Activated gamma-delta T cell treated with anti-CD3 and anti-CD28 coated beads, Interleukin-2, amount 50 U/mL, for 16 hours (primary cell): ENCODE results near the gene RHBDD1.
"Not testable (repeated sequence)": the region's sequence is repeated elsewhere in the genome, so short reads cannot be mapped to it uniquely, and the experiment has no call there.

ENCODE experiments used
- DNase-seq: peaks from one replicate; pipeline ENCODE4 v3.0.0-alpha.2; 2020; ENCODE audit warnings: low read depth

RHBDD1 gene

DNA sequence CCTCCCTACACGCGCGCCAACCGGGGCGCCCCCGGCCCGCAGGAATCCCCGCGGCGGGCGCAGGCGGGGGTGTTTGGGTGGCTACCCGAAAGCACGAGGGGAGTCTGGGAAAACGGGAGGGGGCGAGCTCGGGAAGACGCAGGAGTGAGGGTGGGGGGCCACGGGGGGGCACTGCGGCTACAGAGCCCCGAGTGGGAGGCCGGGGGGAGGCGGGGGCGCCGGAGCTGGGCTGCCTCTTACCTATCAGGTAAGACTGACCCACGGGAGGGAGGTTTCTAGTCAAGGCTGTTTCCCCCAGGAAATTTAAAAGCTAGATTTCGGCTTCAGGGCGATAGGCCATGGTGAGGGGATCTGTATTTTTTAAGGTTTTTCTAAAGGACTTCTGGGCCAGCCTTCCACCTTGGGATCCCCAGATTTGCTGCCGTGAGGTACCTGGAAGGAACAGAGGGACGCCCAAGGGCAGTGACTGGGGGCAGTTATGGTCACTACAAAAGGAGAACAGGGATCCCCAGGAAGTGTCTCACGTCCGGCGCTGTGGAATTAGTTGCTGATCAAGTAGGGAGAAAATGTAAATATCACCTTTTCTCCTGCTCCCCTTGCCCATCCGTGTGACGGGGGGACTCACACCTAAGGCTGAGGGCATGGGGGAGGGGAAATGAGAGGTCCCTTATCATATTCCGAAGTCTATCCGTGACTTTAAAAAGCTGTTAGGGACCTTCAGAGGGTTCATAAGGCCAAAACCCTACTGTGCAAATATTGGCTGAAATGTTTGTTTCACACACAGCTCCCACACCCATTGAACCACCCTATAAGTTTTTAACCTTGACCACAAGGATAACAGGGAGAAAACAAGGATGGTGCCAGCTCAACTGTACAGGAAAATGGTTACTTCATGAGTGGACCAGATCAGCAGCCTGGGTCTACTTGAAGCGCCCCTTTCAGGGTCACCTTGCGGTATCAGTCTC is 35.6 kb upstream of the RHBDD1 start:
- no peak for DNase-seq

- peak; percentile 65 for DNase-seq
These were observed 34.7 kb upstream of the RHBDD1 start for GRCh38 chr2:226800941-226801784.

- DNase-seq = no peak
These were observed 33.3 kb upstream of the RHBDD1 start for GRCh38 chr2:226802573-226802972.

DNA sequence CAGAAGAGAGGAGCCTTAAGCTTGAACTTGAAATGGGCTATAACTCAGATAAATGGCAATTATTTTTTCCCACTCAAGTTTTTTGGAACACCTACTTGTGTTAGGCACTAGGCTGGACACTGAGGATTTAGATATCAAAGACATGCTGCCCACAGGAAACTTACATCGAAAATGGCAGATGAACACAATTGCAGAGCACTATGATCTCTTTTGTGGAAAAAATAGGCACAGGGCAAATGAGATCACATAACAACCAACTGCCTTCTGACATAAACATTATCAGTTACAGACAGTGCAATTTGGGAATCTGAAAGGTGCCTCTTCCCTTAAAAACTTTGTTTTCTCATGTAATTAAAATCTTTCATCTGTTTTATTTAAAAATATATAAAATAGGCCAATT is 32.4 kb upstream of the RHBDD1 start:
- no peak for DNase-seq

DNA sequence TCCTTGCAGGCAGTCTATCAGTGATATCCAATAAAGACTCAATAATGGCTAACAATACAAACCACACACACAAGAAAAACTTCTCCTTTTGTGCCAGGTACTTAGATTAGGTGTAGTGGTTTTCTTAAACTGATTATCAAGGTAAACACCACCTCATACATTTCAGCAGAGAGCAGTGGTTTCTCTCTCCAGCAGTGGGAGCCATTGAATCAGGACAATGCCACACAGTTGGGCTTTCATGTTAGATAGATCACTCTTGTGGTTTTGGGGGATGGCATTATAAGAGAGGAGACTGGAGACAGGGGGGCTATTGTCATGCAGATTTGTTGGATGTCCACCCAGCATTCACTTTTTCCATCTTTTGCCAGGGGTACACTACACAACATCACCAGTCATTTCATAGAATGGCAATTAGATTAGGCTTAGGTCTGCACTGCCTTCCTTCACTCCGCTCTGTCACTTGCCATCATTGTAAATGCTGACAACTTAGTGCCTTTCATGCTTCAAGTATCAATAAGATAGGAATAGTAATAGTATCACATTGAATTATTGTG is 22.6 kb upstream of the RHBDD1 start:
- DNase-seq = no peak

GRCh38 chr2:226818930-226819329 is 16.9 kb upstream of the RHBDD1 start:
- no peak for DNase-seq

DNA sequence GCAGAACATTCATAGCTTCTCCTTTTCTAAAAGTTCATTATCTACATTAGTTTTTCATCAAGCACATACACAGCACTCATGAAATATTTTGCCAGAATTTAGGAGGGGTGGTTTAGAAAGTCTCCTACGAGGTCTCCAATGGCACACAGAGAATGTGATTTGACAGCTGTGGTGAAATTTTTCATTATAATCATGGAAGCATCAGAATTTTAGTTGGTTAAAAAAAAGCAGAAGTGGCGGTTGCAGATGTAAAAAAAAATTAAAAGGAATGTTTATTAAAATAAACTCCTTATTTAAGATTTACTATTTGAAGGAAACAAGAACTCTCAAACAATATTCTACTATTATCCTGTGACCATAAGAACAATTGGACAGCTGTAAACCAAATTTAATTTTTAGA is 10.8 kb upstream of the RHBDD1 start:
- no peak for DNase-seq

GRCh38 chr2:226828191-226828590 is 7.7 kb upstream of the RHBDD1 start:
- no peak for DNase-seq

- no peak for DNase-seq
These were observed 5.9 kb upstream of the RHBDD1 start for GRCh38 chr2:226829721-226830631.

- DNase-seq = no peak
These were observed 4.6 kb upstream of the RHBDD1 start for GRCh38 chr2:226831266-226831665.

DNA sequence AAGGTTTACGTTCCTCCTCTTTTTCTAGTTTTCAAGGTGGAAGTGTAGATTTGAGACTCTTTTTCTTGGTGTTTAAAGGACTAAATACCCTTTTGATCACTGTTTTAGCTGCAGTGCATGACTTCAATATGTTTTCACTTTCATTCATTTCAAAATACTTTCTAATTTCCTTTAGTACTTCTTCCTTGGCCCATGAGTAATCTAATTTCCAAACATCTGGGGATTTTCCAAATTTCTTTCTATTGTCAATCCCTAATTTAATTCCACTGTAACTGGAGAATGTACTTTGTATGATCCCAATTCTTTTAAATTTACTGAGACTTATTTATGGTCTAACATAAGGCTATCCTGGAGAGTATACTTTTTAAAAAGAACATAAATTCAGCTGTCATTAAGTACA is 3.8 kb upstream of the RHBDD1 start:
- no peak for DNase-seq

- not testable (repeated sequence) for DNase-seq
These were observed 974 bp upstream of the RHBDD1 start for GRCh38 chr2:226834880-226835279.

DNA sequence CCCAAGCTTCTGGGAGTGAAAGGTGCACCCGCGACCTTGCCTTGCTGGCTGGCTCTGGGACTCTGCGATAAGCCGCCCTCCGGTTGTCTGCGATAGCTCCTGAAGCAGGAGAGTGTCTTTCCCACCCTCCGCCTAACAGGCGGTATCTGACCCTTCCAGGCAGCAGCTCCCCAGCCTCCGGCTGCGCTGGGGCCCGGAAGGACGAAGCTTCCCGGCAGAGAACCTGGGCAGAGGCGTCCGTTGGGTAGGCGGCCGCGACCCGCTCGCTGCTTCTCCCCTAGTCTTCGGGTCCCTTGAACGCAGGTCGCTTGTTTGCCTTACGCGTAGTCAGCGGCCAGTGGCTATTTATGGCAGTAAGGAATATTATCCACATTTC is 446 bp upstream of the RHBDD1 start:
- DNase-seq = no peak

DNA sequence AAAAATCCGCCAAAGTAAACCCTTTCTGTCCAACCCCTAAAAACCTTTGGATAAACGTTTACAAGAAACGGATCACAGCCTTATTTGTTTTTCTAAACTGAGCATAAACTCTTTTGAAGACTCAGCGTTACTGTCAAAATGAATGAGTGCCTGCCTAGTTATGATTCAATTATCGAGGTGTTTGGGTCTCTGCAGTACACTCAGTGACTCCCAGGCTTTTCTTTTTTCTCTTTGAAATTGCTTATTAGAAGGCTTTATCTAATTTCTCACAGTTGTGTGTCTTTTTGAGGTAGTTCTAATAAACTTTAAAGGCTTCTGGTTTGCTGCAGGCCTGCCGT is 663 bp downstream of the RHBDD1 start:
- no peak for DNase-seq

- DNase-seq = no peak
These were observed 1.5 kb downstream of the RHBDD1 start for GRCh38 chr2:226837334-226837733.

DNA sequence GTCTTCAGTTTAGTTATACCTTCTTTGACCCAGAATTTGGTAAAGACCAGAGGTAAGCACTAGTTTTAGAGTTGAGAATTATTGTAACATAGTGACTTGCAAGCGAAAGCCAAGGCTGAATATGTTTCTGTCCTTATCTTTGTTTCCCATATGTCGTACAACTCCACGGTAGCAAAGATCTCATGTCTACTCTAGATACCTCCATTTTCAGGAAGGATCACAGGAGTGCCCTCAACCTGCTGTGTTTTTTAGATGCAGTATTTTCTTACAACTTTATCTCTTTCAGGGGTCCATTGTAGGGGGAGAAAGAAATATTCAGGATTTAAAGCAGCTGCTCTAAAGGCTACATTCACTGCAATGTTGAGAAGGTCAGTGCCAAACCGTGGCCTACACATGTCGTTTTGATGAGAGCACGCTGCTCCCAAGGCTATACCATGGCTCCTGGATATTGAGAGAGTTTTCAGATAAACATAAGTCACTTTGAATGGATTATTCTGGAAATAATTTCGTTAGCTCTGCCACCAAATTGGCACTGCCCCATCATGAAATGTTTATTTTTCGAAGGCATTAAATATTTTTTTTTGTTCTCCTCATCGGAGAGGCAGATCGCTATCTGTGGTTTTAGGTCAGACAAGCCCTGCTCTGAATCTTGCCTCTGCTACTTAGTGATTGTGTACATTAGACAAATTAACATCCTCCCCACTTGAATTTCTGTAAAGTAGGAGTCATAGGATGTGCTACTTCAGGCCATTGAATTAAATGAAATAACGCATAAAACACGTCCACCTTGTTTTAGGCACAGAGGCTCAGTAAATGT is 2.1 kb downstream of the RHBDD1 start:
- no peak for DNase-seq

DNA sequence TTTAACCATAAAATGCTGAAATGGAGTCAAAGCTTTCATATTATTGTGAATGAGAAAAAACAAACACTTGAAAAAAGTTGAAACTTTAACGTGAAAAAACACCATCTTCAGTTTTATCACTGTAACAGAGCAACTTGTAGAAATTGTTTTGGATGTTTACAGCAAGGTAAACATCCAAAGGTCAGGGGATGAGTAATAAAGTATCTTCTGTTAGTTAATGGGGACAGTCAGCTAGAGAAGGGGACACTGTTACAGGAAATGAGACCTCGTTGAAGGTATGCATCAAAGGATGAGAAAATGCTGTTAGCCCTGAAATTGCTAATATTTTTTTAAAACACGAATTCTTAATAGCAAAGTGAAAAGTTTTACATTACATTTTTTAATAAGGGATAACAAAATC is 2.9 kb downstream of the RHBDD1 start:
- no peak for DNase-seq

- no peak for DNase-seq
These were observed 3.3 kb downstream of the RHBDD1 start for GRCh38 chr2:226839161-226839560.

- no peak for DNase-seq
These were observed 4.1 kb downstream of the RHBDD1 start for GRCh38 chr2:226839951-226840350.

- DNase-seq = not testable (repeated sequence)
These were observed 7.1 kb downstream of the RHBDD1 start for GRCh38 chr2:226843001-226843400.
